ENCODE data around the gene TBL2.
"Not testable (repeated sequence)": the region's sequence is repeated elsewhere in the genome, so short reads cannot be mapped to it uniquely, and the experiment has no call there.

TBL2 gene

DNA sequence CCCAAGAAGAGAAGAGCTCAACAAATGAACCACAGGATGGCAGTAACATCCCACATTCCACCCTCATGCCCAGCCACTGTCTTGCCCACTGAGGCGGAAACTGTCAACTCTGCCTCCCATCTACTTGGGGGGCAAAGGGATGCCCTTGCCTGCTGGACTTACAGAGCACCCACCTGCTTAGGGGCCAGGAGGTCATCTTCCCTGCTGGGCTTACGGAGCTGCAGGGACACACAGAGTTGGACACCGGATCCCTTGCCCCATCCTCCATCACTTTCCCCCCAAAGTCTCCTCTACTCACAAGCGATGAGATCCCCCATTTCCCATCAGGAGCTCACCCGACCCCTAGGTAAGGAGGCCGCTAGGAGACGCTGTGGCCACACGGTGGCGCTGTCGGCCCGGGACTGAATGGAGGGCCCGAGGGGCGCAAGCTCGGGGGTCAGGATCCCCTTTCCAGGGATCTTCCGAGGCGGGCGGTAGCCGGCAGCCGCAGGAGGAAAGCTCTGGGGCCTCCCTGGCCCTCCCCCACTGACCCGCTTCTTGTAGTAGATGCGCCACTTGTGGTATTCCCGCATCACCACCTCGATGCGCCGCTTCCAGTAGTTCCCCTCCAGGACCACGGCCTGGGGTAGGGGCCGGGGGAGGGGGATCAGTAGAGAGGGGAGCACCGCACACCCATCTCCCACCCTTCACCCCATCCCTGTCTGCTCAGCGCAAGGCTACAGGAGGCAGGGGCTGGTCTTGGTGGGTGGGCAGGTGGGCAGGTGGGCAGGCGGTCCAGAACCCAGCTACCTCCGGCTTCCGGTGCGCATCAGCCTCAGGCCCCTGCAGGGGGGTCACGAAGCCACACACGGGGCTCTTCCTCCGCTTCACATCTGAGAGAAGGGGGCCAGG lies 28.7 kb upstream of the TBL2 start:
- DNase-seq: peak; percentile 25

DNA sequence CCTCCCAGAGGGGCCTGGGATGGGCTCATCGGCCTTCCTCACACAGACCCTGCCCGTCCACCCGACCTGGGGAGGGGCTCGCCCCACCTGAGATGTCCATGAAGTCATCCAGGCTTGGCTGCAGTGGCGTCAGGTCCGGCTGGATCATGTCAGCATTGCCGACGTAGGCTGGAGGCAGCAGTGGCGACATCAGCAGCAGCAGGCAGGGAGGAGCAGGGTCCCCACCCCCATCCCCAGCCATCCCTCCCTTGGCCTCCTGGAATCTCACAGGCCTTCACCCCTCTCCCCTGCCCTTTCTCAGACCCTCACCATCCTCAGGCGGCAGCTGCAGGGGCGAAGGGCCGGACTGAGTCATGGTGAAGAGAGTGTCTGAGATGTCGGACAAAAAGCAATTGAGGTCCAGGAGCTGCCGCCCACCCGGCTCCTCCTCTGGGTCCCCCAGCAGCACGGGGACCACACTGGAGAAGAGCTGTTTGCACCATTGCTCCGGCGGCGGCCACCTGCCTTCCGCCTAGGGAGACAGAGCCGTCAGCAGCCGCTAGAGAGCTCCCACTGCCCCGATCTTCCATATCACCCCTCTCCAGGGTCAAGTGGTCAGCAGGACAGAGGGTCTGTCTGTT lies 27.3 kb upstream of the TBL2 start:
- no peak for DNase-seq

DNA sequence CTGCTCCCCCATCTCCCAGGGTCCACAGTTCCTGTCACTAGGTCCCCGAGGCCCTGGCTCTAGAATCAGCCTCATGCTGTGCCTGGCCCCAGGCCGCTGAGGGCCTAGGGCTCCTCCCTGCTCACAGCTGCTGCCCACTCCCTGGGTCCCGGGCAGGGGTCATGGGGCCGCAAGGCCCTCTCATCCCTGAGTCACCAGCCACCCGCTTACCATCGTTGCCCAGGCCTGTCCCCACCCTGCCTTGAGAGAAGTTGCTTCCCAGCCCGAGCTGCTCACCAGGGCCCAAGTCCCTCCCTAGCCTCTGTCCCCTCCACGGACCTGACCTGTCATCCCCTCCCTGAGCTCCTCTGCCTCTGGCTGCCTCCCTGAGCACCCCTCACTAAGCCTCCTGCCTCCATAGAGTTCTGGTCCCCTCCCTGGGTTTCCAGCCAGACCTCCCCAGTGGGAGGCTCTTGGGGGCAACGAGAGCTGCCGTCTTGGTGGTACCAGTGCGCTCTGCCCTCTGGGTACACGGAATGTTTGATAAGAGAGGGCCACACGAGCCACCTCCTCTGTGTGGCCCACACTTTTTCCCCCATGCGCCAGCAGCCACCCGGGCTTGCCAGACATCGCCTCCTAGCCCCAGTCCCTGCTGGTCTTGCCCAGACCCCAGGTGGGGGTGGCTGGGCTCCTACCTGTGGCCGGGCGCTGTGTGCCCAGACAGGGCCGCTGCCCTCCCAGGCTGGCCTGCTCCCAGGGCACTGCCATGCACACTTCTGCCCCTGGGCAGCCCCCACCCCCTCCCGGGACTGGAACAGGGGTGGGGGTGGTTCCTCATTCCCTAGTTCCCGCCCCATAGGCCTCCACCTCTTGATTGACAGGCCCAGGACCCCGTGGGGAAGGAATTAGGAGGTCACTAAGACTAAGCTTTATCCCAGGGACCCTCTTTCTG lies 24.6 kb upstream of the TBL2 start:
- no peak for DNase-seq

DNA sequence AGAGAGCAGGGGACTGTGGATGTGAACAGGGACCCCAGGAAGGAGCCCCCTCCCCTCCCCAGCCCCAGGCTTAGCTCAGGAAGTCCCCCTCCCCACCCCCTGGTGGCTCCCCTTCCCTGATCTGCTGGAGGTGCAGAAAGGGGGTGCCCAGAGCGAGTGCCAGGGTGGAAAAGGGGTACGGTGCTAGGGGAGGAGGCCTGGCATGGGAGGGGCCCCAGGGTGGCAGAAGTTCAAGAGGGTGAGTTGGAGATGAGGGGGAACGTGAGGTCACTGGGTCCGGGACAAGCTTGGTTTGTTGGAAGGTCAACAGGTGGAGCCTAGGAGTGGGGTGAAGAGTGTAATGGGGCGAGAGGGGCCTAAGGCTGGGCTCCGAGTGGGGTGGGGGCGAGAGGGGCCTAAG lies 21.5 kb upstream of the TBL2 start:
- no peak for DNase-seq

DNA sequence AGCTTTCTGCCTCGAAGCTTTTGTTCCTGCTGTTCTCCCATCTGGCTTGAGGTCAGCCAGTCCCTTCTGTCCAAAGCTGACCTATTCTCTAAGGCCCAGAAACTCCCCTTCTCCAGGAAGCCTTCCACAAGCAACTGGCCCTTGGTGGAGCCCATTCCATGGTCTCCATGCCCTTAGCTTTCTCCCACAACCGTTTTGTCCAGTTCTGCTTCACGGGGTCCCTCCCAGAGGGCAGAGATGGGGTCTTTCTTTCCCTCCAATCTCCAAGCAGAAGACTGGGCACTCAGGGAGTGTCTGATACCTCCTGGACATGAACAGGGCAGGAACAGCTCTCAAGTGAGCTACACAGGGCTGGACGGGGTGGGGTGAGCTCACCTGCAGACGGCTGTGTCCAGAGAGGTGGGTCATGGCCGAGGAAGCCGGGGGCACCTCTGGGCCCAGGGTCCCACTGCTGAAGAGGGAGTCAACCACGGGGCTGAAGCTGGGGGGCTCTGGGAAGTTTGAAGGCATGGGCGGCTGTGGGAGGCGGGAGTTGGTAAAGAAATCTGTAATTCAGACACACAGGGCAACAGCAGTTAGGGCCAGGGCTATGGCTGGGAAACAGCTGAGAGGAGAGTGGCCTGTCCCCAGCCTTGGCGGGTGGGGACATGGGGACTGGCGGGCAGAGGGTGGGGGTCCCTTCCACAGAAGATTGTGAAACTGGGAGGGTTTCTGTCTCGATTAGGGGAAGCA lies 20.9 kb upstream of the TBL2 start:
- DNase-seq: no peak

DNA sequence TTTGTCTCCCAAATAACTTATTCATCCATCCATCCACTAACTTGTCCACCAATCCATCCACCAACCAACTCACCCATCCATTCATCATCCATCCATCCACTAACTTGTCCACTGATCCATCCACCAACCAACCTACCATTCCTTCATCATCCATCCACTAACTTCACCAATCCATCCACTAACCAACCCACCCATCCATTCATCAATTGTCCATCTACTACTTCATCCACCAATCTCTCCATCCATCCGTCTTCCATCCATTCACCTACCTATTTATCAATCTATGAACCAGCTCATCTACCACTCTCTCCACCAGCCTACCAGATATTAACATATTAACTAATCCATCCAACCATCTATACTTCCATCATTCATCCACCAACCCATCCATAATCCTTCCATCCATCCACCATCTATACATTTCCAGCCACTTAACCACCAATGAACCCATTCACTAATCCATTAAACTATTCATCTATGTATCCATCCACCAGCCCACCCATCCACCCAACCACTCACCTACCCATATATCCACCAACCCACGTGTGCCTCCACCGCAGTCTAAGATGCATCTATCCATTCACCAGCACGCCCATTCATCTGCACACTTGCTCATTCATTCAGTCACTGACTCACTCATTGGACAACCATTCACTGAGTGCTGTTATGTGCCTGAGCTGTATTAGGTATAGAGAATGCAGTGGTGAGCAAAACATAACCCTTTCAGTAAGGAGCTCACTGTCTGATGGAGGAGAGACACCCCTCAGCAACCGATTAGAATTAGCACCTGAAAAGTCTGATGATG lies 19.8 kb upstream of the TBL2 start:
- DNase-seq: no peak

DNA sequence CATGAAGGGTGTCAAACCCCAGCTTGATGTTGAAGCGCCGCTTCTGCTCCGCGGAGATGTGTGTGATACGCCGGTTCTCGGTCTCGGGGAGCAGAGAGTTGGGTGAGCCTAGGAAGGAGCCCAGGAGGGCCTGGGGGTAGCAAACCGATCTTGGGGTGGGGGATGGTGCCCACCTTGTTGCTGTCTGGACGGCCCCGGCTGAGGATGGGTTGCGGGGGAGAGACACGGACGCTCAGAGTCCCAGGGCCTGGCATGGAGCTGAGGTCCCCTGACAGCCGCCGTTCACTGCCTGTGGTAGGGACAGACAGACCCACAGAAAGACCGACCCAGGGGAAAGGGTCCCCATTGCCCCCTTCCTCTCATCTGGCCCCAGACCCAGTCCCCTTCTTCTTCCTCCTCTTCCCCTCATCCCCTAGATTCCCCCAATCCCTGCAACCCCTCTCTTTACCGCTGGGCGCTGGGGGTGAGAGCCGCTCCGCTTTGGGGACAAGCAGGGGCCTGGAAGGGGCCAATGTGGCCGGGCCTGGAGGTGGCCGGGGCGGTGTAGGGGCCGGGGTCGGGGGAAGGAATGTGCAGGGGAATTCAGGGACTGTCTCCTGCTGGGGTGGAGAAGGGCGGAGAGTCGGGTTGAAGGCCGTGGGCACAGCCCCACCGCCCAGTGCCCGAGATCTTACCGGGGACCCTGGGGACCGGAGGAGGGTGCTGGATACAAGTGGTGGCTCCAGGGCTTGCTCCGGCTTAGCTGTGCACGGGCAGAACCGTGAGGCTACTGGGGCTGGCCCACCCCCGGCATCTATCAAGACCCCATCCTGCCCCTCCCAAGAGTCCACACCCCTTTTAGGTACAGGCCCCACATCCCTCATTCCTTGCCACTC lies 18.0 kb upstream of the TBL2 start:
- no peak for DNase-seq

DNA sequence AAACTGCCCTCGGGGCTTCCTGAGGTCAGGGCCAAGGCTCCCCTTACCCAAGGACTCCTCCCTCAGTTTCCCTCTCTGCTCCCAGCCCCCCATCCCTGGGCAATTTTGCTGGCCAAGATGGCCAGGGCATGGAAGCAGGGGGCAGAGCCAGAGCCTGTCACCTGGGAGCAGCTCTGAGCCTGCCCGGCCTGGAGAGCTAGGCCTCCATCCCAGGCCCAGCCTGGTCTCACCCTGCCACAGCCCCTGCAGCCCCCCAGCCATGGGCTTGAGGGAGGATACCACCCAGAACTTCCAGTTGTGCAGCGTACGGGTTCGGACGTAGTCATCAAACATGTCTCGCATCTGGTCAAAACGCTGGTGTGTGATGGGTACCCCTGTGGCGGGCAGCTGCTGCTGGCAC lies 17.0 kb upstream of the TBL2 start:
- DNase-seq: no peak

DNA sequence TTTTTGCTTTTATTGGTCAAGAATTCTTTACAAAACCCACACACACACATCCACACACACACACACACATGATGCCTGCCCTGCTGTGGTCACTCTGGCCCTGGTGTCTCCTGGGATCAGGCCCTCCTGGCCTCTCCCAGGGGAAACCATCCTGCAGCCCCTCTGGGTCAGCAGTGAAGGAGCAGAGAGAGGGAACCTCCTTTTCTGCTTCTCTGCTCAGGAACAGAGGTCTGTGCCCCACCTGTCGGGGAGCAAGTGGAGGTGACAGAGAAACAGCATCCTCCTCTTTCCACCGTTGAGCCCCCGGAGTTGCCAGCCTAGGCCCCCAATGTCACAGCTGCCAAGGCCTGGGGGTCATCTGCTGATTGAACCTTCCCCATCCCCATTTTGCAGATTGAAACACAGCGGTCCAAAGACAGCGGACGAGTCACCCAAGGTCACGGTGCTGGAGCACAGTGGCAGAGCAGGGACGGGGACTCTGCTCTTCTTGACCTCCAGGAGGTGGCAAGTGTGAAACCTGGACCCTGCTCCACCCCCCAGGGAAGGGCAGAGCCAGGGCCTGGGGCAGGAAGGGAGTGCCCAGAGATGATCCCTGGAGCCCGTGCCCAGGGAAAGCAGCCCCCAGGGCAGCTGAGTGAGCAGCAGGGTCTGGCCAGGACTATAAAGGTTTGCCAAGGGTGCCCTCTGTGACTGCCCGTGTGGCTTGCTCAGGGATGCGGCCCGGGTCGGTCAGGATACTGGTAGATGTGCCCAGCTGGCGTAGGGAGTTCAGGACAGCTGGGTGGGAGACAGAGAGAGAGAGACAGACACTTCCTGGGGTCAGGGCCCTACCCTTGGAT lies 15.0 kb upstream of the TBL2 start:
- no peak for DNase-seq

DNA sequence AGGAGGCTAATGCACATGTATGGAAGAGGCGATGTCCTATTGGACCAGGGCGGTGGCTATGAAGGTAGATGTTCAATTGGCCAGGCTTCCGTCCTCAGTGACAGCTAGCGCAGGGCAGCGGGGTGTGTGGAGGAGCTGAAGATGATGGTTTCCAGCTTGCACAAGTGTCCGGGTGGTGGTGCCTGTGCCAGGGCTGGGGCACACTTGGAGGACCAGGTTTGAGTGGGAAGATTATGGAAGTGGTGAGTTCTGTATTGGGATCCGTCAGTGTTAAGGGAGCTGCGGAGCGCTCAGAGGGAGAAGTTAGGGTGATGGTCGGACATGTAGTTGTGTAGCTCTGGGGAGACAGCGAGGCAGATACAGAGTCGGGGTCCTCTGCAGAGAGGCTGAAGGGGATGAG lies 8.5 kb upstream of the TBL2 start:
- no peak for DNase-seq

DNA sequence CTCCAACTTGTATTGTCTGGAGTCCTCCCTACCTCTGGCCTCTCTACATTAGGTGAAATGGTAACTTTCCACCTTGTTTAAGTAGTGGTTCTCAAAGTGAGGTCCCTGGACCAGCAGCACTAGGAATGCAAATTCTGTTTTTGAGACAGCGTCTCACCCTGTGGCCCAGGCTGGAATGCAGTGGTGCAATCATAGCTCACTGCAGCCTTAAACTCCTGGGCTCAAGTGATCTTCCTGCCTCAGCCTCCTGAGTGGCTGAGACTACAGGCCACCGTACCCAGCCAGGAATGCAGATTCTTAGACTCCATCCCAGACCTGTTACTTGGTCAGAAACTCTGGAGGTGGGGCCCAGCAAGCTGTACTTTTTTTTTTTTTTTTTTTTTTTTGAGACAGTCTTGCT lies 6.8 kb upstream of the TBL2 start:
- DNase-seq: no peak

DNA sequence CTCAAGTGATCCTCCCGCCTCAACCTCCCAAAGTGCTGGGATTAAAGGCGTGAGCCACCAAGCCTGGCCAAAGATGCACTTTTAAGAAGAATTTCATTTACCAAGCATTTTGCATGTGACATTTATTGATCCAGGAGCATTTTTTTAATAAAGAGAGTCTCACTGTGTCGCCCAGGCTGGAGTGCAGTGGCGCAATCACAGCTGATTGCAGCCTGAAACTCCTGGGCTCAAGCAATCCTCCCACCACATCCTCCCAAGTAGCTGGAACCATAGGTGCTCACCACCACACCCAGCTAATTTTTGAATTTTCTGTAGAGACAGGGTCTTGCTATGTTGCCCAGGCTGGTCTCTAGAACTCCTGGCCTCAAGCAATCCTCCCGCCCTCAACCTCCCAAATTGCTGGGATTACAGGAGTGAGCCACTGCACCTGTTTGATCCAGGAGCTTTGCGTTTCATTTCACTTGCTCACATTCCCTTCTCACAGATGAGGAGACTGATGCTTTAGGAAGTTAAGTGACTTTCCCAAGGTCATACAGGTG lies 4.4 kb upstream of the TBL2 start:
- no peak for DNase-seq

DNA sequence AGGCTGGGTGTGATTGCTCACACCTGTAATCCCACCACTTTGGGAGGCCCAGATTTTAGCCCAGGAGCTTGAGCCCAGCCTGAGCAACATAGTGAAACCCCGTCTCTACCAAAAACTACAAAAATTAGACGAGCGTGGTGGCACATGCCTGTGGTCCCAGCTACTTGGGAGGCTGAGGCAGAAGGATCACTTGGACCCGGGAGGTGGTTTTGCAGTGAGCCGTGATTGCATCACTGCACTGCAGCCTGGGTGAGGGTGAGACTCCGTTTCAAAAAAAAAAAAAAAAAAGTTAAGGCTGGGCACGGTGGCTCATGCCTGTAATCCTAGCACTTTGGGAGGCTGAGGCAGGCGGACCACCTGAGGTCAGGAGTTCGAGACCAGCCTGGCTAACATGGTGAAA lies 2.6 kb upstream of the TBL2 start:
- DNase-seq: not testable (repeated sequence)

DNA sequence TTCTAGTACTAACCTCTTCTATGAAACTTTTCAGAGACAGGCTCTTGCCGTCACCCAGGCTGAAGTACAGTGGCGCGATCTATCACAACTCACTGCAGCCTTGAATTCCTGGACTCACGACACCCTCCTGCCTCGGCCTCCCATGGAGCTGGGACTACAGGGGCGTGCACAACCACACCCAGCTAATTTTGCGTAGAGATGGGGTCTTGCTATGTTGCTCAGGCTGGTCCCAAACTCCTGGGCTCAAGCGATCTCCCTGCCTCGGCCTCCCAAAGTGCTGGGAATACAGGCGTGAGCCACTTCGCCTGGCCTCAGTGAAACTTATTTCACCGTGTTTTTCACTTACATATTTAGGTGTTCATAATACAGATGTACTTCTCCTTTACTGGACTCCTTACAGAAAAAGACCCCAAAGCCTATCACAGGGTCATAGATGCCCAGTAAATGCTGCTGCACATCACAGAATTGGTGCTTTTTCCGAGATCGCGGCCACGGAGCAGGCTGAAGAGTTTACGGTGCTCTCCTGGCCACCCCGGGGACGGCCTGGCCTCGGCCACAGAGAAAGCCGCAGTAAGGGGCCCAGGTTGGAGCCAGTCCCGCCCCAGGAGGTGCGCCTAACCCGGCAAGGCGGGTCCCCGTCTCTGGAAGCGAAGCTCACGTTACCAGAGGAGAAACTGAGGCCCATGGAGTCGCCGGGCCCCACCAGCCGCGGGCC lies 595 bp downstream of the TBL2 start:
- DNase-seq: no peak

DNA sequence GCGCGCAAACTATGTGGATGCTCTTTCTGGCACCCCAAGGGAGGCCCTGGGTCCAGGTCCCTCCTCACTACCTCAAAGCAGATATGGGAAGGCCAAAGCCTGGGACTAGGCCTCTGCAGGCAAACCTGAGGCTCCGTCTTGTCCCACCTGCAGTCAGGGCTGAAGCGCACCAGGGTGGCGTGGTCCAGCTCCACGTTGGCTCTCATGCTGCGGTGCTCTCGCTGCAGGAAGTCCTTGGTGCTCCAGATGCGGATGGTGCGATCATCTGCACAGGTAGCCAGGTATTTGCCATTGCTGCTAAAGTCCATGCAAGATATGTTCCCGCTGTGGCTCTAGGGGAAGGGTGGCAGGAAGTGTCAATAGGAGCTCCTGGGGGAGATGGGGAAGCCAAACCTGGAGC lies 4.6 kb downstream of the TBL2 start:
- no peak for DNase-seq

DNA sequence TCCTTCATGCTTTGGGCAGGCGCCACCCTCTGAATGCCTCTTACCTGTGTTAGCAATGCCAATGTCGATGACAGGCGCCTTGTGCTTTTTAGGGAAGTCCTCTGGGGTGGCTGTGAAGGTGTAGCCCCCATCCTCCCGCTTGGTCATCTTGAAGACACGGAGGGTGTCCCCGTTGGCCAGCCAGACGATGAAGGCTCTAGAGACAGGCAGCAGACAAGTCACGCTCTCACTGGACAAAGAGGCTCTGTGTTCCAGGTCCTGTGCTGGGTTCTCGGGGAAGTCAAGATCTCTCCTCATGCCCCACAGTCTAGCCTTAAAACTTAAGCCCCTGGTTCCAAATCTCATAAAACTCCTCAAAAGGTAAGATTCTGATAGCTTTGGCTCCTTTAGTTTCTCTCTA lies 5.1 kb downstream of the TBL2 start:
- no peak for DNase-seq

DNA sequence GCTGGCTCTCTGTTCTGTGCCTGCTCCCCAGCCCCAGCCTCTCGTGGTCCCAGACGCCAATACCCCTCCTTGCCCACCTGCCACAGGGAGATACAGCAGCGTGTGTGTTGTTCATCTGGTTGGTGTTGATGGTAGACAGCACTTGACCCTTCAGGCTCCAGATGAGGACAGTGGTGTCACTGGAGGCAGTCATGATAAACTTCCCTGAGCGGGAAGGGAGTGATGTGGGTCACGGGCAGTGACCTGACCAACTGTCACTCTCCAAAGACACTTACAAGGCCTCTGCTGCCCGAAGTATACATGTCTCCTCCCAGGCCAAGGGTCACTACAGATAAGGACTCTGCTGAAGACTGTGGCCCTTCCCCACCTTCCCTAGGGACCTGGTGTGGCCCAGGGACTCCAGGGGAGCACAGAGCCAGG lies 5.6 kb downstream of the TBL2 start:
- no peak for DNase-seq

DNA sequence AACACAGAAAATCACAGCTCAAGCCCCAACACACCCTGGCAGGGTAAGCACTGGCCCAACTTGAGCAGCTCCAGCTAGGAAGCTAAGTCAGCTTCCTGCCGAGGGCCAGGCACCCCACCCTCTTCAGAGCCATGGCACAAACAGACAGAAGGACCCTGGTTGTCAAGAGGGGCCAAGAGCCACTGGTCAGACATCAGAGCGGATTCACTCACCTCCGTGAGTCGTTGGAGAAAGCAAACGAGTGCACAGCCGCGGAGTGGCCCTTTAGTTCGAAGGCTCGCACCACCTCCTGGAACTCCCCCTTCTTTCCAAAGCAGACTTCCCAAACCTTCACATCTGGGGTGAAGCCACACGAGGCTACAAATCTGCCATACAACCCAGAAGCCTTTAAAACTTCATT lies 7.4 kb downstream of the TBL2 start:
- no peak for DNase-seq

DNA sequence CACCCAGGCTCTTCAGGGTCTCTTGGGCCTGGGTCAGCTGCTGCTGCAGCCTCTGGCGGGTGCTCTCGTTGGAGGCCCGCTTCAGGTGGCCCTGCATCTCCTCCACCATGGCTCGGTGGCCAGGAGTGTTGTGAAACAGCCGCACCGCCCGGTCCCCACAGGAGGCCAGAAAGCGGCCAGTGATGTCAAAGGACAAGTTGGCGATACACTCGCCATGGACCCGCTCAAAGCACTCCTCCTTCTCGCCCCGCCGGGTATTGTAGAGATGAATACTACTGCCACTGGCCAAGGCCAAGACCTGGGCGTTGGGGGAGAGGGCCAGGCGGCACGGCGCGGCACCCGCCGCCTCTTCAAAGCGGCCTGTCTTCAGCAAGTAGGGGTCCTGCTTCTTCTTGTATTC lies 7.9 kb downstream of the TBL2 start:
- no peak for DNase-seq

Measured in T1000 (cell line).